Upper lobe of left lung (tissue), 6 donors: ENCODE results near the gene TRMT5. TPM values are rescaled to one million over a fixed set of nuclear protein-coding genes. Genes with fewer than 3 reads are reported as not detected.

Source experiments
- ATAC-seq, 2 donors: fragments of 200-7000 bp; cut with Tn5 transposase; one replicate each; pipeline ENCODE4 v1.9.1; 2022; ENCODE audit warnings: mild to moderate bottlenecking in 2 of 2, moderate library complexity in 2 of 2; ENCODE audit not compliant: low FRiP score in 2 of 2
- DNase-seq, 2 donors: peaks; one replicate each; pipeline ENCODE4 v3.0.0-alpha.2; 2019 to 2020
- H3K27ac ChIP-seq, 4 donors: fragments of 200-600 bp; sonication (generic); one replicate each; pipeline ENCODE4 v1.5.1; 2016 to 2019
- H3K27me3 ChIP-seq, 4 donors: fragments of 200-600 bp; sonication (generic); one replicate each; pipeline ENCODE4 v1.5.1; 2017 to 2019
- H3K36me3 ChIP-seq, 4 donors: fragments of 200-600 bp; sonication (generic); one replicate each; pipeline ENCODE4 v1.5.1; 2016 to 2019
- H3K4me1 ChIP-seq, 4 donors: fragments of 200-600 bp; sonication (generic); one replicate each; pipeline ENCODE4 v1.5.1; 2018 to 2019
- H3K4me3 ChIP-seq, 4 donors: fragments of 200-600 bp; sonication (generic); one replicate each; pipeline ENCODE4 v1.5.1; 2017 to 2019; ENCODE audit warnings: mild to moderate bottlenecking in 2 of 4, moderate library complexity in 1 of 4
- H3K9me3 ChIP-seq, 4 donors: fragments of 200-600 bp; sonication (generic); one replicate each; pipeline ENCODE4 v1.5.1; 2018 to 2019
- EP300 ChIP-seq, 4 donors: sonication (generic); formaldehyde crosslinking; IDR thresholded peaks; one replicate each; pipeline ENCODE4 v1.5.1; 2017; ENCODE audit warnings: antibody characterized with exemption in 4 of 4, control low read depth in 2 of 4
- POLR2A ChIP-seq, 4 donors: fragments of 450-650 bp; IDR thresholded peaks; one replicate each; pipeline ENCODE4 v1.5.1; 2016 to 2017; ENCODE audit warnings: antibody characterized with exemption in 4 of 4, mild to moderate bottlenecking in 2 of 4
- POLR2AphosphoS5 ChIP-seq, 2 donors: sonication (generic); formaldehyde crosslinking; IDR thresholded peaks; one replicate each; pipeline ENCODE4 v1.5.1; 2017; ENCODE audit warnings: antibody characterized with exemption in 2 of 2
- WGBS, 2 donors: methylation state at CpG; one replicate each; pipeline ENCODE4 v1.1.5; 2017 to 2018; 5-methylcytosine and 5-hydroxymethylcytosine counted together
- total RNA-seq, 6 donors: library from RNA; depleted of rRNA in 4 of 6; stranded (reverse); fragments of >200 nt in 4 of 6; gene quantifications; one replicate each; pipeline versions ENCODE4 v1.1.0 to v1.2.1, GENCODE V29; 2016 to 2021
- TF ChIP-seq, protein P1 (sequence below), 6 experiments: fragments of 450-650 bp in 4 of 6; fragments of 200-600 bp in 2 of 6; sonication (generic) in 2 of 6; IDR thresholded peaks; one replicate each; pipeline ENCODE4 v1.5.1; 2016 to 2019; ENCODE audit warnings: antibody characterized with exemption in 6 of 6
- donor health status: DM: no; HTN: no; CAD: no; lungs with moderate emphysema.
- donor health status: DM: no; HTN: yes; CAD: no; lungs with severe emphysema.

The TRMT5 gene
- total RNA-seq, 6 donors from 2014 or later, result 2.0 to 53.4 (median 9.1) TPM

- no peak for ATAC-seq
- Histone ChIP-seq H3K27ac (no peak overlapping the region), H3K27me3 (no peaks in the 10 kb centered on the region), H3K9me3 (no peaks in the 10 kb centered on the region), H3K4me1 (no peaks in the 10 kb centered on the region), H3K4me3 (no peak overlapping the region), H3K36me3 (peaks cover 0 to 4% (median 0%) of the 10 kb centered on the region in 4 donors)
- no peak for TF ChIP-seq POLR2A (IDR thresholded peaks at IDR 0.05)
- TF ChIP-seq EP300 (IDR thresholded peaks at IDR 0.05), result no peak
- TF ChIP-seq POLR2AphosphoS5 (IDR thresholded peaks at IDR 0.05), result no peak
- TF ChIP-seq, protein P1, sequence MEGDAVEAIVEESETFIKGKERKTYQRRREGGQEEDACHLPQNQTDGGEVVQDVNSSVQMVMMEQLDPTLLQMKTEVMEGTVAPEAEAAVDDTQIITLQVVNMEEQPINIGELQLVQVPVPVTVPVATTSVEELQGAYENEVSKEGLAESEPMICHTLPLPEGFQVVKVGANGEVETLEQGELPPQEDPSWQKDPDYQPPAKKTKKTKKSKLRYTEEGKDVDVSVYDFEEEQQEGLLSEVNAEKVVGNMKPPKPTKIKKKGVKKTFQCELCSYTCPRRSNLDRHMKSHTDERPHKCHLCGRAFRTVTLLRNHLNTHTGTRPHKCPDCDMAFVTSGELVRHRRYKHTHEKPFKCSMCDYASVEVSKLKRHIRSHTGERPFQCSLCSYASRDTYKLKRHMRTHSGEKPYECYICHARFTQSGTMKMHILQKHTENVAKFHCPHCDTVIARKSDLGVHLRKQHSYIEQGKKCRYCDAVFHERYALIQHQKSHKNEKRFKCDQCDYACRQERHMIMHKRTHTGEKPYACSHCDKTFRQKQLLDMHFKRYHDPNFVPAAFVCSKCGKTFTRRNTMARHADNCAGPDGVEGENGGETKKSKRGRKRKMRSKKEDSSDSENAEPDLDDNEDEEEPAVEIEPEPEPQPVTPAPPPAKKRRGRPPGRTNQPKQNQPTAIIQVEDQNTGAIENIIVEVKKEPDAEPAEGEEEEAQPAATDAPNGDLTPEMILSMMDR (IDR thresholded peaks at IDR 0.05), result no peak
- DNase-seq, result no peak
Observed at GRCh38 chr14:60968671-60969070, 12.2 kb downstream of the TRMT5 start.

GRCh38 chr14:60968099-60968498, 12.8 kb downstream of the TRMT5 start:
- DNase-seq, result no peak
- Histone ChIP-seq H3K27ac (no peak overlapping the region), H3K36me3 (peaks cover 0 to under 1% (median 0%) of the 10 kb centered on the region in 4 donors), H3K4me3 (no peak overlapping the region), H3K27me3 (no peaks in the 10 kb centered on the region), H3K9me3 (no peaks in the 10 kb centered on the region), H3K4me1 (no peaks in the 10 kb centered on the region)
- WGBS, 2 donors, result 88 to 90% methylated on average over 1 of the region's 1 CpG
- TF ChIP-seq POLR2A (IDR thresholded peaks at IDR 0.05), result no peak
- no peak for TF ChIP-seq EP300 (IDR thresholded peaks at IDR 0.05)
- TF ChIP-seq POLR2AphosphoS5 (IDR thresholded peaks at IDR 0.05), result no peak
- TF ChIP-seq, protein P1 (IDR thresholded peaks at IDR 0.05), result no peak
- ATAC-seq, result no peak

DNA sequence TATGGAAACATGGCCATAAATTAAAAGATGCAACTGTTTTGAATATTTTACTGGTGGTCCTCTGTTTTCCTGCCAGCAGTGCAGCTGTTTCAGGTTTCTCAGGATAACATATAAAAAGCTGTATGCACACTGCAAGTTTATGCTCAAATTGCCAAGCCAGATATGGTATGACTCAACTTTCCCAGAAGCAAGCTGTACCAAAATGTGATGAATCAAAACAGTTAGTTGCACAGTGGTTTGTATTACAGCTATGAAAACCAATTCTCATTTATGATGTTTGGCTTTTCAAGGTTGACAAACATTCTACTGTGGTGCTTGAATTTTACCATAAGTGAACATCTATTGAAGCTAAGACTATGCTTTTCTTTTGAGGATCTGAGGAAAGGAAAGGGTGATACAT, 15.5 kb downstream of the TRMT5 start:
- Histone ChIP-seq H3K4me1 (no peaks in the 10 kb centered on the region), H3K9me3 (no peaks in the 10 kb centered on the region), H3K27me3 (no peaks in the 10 kb centered on the region), H3K4me3 (no peak overlapping the region), H3K27ac (no peak overlapping the region), H3K36me3 (no peaks in the 10 kb centered on the region)
- ATAC-seq, result no peak
- TF ChIP-seq EP300 (IDR thresholded peaks at IDR 0.05), result no peak
- no peak for TF ChIP-seq POLR2A (IDR thresholded peaks at IDR 0.05)
- no peak for TF ChIP-seq POLR2AphosphoS5 (IDR thresholded peaks at IDR 0.05)
- TF ChIP-seq, protein P1 (IDR thresholded peaks at IDR 0.05), result no peak
- DNase-seq, result no peak

- DNase-seq (no peak), ATAC-seq (no peak)
- Histone ChIP-seq H3K4me1 (no peaks in the 10 kb centered on the region), H3K9me3 (peaks cover 0 to 3% (median 0%) of the 10 kb centered on the region in 4 donors), H3K27ac (no peak overlapping the region), H3K4me3 (no peak overlapping the region), H3K27me3 (no peaks in the 10 kb centered on the region), H3K36me3 (no peaks in the 10 kb centered on the region)
- WGBS, 2 donors, result 60 to 61% methylated on average over 2 of the region's 2 CpGs
- TF ChIP-seq EP300 (IDR thresholded peaks at IDR 0.05), result no peak
Observed at GRCh38 chr14:60964904-60965303, 16.0 kb downstream of the TRMT5 start.

DNA sequence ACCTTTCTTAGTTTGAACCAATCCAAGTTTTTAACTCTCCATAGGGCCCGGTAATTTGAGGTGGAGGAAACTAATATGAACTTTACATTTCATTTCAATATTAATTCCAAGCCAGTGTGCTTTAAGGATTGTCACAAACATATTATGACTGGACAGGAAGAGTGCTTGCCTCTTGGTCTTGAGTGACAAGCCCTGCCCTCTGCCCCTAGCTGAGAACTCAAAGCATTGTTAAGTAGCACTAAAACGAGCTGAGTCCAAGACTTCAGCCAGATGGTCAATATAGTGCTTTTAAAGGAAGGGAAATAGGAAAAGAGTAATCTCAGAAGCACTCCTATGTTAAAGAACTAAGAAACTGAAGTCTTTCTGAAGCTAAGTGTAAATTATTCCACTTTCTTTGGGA, 17.1 kb downstream of the TRMT5 start:
- DNase-seq, result no peak
- no peaks in the 10 kb centered on the region for H3K36me3 ChIP-seq
- 58 to 64% methylated on average over 2 of the region's 2 CpGs for WGBS, 2 donors
- H3K4me1 ChIP-seq, result no peaks in the 10 kb centered on the region
- H3K4me3 ChIP-seq, result no peak overlapping the region
- no peak overlapping the region for H3K27ac ChIP-seq
- ATAC-seq, result no peak
- no peaks in the 10 kb centered on the region for H3K27me3 ChIP-seq
- TF ChIP-seq POLR2A (IDR thresholded peaks at IDR 0.05), result no peak
- TF ChIP-seq, protein P1 (IDR thresholded peaks at IDR 0.05), result no peak
- no peak for TF ChIP-seq POLR2AphosphoS5 (IDR thresholded peaks at IDR 0.05)
- no peak for TF ChIP-seq EP300 (IDR thresholded peaks at IDR 0.05)
- peaks cover 0 to 8% (median 3%) of the 10 kb centered on the region in 4 donors for H3K9me3 ChIP-seq
